GM19238 (cell line): ENCODE results near the gene NDUFAF2.
"Not testable (repeated sequence)": the region's sequence is repeated elsewhere in the genome, so short reads cannot be mapped to it uniquely, and the experiment has no call there.

Experiments
- DNase-seq: peaks from one replicate; pipeline ENCODE4 v3.0.0; 2011; ENCODE audit warnings: low spot score; ENCODE audit not compliant: insufficient read length

Gene NDUFAF2

GRCh38 chr5:61176631-61177030 is 231.6 kb downstream of the NDUFAF2 start:
- DNase-seq: no peak

GRCh38 chr5:61177070-61177469 is 232.1 kb downstream of the NDUFAF2 start:
- DNase-seq: no peak

GRCh38 chr5:61177716-61178115 is 232.7 kb downstream of the NDUFAF2 start:
- peak; percentile 17 for DNase-seq

GRCh38 chr5:61178702-61179101 is 233.7 kb downstream of the NDUFAF2 start:
- DNase-seq: no peak

- DNase-seq: no peak
These were observed 235.9 kb downstream of the NDUFAF2 start for GRCh38 chr5:61180886-61181285.

GRCh38 chr5:61182449-61182848 is 237.4 kb downstream of the NDUFAF2 start:
- DNase-seq: no peak

GRCh38 chr5:61183538-61183937 is 238.5 kb downstream of the NDUFAF2 start:
- no peak for DNase-seq

GRCh38 chr5:61184708-61185107 is 239.7 kb downstream of the NDUFAF2 start:
- DNase-seq: no peak

GRCh38 chr5:61186634-61187033 is 241.6 kb downstream of the NDUFAF2 start:
- DNase-seq: no peak

- DNase-seq: not testable (repeated sequence)
These were observed 242.3 kb downstream of the NDUFAF2 start for GRCh38 chr5:61187352-61187751.

- DNase-seq: not testable (repeated sequence)
These were observed 242.8 kb downstream of the NDUFAF2 start for GRCh38 chr5:61187826-61188225.

- DNase-seq: no peak
These were observed 253.6 kb downstream of the NDUFAF2 start for GRCh38 chr5:61198606-61199005.

GRCh38 chr5:61200582-61201155 is 255.7 kb downstream of the NDUFAF2 start:
- DNase-seq: no peak

GRCh38 chr5:61202213-61202612 is 257.2 kb downstream of the NDUFAF2 start:
- DNase-seq: no peak
